ENCODE measurements around the gene SOX18.

- TF ChIP-seq CTCF (IDR thresholded peaks at IDR 0.05 in 8 of 11, conservative IDR thresholded peaks at IDR 0.05 in 3 of 11) (no peak), POLR2A (IDR thresholded peaks at IDR 0.05) (no peak), POLR2AphosphoS5 (IDR thresholded peaks at IDR 0.05) (peak in 2 of 3 donors; percentile 34 to 63)
Observed at GRCh38 chr20:64068386-64069208, 19.2 kb upstream of the SOX18 start.

All from spleen (tissue), 7 donors.